DMS53 (cell line): ENCODE results near the gene TBCCD1.
"Not testable (repeated sequence)": the region's sequence is repeated elsewhere in the genome, so short reads cannot be mapped to it uniquely, and the experiment has no call there.

Experiments used
- DNase-seq: peaks from one replicate; lab custom pipeline; 2025; lab: John Stamatoyannopoulos, UW

Gene TBCCD1

GRCh38 chr3:186520431-186520830, 46.7 kb downstream of the TBCCD1 start:
- DNase-seq, result no peak

DNA sequence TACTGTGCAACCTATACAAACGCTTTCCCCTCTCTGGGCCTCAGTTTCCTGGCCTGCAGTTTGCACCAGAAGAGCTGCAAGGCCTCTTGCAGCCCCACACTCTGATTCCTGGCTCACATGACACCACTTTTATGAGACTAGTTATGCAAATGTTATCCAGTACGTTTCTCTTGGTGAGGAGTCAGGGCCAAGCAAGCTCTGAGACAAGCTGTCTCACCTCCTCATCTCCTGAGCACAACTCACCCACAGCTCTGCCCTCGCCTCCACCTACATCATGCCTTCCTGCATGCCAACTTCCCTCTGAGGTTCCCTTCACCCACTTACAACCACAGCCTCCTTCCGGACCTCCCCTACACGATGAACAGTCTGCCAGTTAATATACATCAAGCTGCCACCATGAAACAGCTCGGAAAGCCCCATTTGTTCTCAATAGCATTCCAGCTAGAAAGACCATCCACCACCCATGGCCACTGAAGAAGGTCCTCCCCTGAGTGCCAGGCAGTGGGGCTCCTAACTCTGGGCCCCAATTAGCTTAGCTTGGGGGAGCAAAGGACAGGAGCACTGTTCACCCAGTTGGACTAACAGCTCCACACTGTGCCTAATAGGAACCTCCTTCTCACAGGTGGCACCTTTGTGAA, 48.0 kb downstream of the TBCCD1 start:
- DNase-seq, result no peak

GRCh38 chr3:186517218-186517617, 49.9 kb downstream of the TBCCD1 start:
- no peak for DNase-seq

DNA sequence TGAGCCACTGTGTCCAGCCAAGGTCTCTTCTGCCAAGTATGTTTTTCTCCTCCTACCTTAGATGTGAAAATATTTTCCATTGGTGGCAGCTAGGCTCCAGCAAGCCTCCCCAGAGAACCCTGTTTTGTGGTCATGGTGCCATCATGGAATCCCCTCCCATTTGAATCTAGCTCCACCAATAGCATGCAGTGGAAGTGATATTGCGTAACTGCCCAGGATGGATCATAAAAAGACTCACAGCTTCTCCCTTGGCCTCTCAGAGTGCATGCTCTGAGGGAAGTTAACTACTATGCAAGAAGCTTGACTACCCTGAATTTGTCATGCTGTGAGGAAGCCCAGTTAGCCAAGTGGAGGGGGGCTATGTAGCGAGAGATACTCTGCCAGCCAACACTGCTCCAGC, 50.5 kb downstream of the TBCCD1 start:
- DNase-seq, result no peak

DNA sequence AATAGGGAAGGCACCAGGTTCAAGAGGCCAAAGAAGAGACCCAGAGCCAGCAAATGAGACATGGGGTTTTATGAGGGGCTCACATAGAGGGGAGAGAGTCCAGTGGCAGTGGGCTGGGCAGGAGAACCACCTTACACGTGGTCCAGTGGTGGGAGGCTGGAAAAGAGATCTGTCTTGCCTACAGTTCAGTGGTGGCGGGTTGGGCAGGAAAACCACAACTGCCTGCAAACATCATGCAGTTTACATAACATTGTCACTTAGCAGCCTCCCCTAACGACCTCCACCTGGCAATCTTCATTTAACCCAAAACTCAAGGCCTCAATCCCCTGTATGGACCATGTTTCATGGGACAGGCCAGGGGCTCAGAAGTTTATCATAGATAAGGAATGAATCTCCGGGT, 52.0 kb downstream of the TBCCD1 start:
- no peak for DNase-seq

- DNase-seq, result peak; percentile 30
Observed at GRCh38 chr3:186514296-186515002, 52.7 kb downstream of the TBCCD1 start.

DNA sequence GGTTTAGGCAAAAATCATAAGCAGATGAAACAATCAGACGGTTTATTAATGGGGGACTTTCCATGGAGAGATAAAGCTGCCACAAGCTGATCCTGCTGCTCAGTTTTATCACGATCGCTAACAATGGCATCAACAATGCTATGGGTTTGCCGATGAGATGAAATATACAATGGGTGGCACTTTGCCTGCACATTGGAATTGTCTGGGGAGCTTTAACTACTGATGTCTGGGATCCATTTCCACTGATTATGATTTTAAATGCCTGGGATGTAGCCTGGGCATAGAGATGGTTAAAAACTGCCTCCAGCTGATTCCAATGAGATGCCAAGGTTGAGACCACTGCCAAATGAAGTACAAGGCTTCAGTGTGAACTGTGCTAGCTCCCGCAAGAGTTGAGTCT, 53.8 kb downstream of the TBCCD1 start:
- no peak for DNase-seq

DNA sequence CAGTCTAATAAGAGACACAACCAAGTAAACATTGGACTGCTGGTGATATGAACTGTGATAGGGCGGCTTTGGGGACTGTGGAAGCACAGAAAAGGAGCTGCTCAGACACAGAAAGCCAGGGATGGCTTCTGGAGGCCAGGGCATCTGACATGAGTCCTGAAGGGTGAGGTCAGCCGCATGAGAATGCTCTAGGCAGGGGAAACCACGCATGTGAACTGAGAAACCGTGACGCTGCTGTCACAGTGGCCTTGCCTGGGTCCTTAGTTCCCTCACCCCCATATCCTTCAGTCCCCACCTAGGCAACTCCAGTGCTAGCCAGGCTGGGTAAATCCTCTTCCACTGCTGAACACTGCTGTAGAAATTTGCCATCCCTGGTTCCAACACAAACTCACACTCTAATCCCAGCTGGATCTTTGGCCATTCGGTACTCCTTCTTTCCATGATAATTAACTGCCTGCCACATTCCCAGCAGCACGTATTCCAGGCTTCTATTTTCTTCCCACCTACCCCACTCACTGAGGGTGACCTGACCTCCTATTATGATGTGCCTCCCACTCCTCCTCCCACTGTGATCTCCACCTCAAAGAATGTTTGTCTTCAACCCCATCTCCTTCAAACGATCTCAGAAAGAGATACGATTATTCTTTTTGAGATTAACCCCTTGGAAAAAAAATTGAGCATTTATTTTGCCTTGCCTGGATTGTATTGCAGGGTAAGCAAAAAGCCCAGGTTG, 54.4 kb downstream of the TBCCD1 start:
- no peak for DNase-seq

DNA sequence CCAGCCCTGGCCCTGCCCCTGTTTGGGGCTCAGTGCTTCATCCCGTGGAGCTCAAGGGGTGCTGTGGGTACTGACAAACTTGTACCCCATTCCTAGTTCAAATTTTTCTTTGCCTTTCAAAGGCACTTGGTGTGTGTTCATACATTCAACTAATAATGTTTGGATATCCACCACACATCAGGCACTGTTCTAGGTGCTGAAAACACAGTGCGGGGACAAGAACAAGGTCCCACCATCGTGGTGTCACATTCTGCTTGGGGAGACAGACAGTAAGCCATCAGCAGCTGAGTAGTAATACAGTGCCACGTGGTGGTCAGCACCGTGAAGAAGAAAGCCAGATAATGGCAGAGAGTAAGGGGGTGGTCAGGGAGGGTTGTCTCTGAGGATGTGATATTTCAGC, 55.4 kb downstream of the TBCCD1 start:
- DNase-seq, result no peak

DNA sequence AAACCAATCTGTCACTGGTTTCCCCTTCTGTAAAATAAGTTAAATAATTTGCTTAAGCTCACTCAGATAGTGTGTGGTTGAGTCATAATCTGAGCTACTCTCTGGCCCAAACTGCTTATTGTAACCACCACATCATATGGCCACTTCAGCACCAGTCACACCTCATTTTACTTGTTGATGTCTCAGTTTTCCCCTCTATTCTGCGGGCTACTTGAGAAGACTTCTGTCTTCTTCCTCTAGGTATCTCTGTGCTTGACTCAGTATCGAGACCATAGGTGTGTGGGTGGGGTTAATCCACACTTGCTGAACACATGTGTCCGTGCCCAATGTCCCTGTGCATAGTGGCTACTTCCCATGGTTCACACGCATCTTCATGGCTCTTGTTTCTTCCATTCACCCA, 55.9 kb downstream of the TBCCD1 start:
- no peak for DNase-seq

DNA sequence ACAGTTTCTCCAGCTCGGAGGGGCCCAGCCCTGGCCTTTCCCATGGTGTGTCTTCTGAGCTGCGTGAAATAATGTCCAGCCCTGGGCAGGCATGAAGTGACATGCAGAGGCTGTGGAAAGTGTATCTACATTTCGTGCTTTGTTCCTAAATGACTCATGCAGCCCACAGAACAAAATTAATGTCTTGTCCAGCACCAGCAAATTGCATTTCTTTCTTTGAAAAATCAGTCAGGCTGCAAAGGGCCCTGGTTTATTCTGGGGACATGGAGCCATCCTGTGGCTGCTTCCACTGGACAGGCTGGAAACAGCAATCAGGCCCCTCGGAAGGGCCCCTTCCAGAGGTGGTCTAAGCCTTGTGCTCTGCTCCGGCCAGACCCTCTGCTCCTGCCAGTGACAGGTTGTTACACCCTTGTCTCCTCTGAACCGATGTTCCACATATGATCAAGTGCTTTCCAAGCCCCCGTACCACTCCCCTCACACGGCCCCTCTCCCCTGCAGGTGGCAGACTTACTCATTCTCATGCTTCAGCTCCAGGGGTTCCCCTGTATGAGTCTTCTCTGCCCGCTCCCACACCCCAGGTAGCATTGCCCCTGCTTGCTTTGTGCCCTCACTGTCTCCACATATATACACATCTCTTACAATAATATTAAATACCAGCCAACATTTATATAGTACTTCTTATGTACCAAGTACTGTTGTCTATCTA, 56.6 kb downstream of the TBCCD1 start:
- DNase-seq, result no peak

DNA sequence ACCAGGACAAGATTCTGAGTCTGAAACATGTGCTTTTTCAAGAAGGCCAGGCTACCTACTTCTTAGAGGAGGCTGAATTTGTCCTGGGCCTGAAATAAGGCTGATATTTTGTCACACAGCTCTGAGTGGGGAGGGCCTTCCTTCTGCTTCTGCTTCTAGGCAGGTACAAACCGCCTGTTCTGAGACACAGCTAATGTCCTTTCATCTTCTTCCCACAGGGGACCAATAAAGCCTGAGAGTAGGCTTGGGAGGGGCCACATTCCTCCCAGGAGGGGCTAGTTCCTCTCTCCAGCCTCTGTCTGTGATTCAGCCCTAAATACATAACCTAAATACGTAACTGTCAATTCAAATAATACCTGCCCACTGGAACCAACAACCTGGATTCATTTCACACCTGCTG, 57.7 kb downstream of the TBCCD1 start:
- no peak for DNase-seq

- no peak for DNase-seq
Observed at GRCh38 chr3:186506857-186507256, 60.3 kb downstream of the TBCCD1 start.

DNA sequence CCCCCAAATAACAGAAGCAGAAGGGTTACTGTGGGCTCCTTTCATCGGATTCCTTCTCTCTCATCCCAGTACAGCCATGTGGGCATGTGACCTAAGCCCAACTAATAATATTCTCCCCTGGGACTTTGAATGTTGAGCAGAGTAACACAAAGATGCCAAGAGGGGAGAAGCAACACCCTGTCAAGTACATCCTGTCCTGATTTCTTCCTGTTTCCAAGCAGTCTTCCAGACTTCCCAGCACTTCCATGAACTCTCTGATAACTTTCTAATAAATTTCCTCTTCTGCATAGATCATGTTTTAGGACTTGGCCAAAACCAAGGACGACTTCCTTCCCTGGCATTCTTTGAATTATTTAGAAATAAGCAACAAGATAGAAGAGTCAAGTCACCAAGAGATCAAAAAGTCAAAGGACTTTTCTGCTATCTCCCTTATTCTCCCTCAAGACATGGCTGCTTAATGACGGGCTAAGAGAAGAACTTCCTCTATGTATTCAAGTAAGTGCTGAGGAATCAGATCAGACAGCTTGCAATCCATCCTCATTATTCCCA, 60.9 kb downstream of the TBCCD1 start:
- DNase-seq, result no peak

DNA sequence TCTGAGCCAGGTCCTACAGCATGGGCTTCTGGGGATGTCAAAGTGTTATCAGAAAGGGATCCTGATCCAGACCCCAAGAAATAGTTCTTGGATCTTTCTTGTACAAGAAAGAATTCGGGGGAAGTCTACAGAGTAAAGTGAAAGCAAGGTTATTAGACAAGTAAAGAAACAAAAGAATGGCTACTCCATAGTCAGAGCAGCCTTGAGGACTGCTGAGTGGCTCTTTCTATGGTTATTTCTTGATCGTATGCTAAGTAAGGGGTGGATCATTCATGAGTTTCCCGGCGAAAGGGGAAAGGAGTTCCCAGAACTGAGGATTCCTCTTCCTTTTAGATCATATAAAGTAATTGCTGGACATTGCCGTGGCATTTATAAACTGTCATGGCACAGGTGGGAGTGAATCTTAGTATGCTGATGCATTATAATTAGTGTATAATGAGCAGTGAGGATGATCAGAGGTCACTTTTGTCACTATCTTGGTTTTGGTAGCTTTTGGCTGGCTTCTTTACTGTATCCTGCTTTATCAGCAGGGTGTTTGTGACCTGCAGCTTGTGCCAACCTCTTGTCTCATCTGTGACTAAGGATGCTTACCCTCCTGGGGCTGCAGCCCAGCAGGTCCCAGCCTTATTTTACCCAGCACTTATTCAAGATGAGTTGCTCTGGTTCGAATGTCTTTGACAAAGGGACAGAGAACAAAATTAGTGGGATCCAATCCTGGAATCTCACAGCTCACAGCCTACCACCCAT, 64.0 kb downstream of the TBCCD1 start:
- no peak for DNase-seq

DNA sequence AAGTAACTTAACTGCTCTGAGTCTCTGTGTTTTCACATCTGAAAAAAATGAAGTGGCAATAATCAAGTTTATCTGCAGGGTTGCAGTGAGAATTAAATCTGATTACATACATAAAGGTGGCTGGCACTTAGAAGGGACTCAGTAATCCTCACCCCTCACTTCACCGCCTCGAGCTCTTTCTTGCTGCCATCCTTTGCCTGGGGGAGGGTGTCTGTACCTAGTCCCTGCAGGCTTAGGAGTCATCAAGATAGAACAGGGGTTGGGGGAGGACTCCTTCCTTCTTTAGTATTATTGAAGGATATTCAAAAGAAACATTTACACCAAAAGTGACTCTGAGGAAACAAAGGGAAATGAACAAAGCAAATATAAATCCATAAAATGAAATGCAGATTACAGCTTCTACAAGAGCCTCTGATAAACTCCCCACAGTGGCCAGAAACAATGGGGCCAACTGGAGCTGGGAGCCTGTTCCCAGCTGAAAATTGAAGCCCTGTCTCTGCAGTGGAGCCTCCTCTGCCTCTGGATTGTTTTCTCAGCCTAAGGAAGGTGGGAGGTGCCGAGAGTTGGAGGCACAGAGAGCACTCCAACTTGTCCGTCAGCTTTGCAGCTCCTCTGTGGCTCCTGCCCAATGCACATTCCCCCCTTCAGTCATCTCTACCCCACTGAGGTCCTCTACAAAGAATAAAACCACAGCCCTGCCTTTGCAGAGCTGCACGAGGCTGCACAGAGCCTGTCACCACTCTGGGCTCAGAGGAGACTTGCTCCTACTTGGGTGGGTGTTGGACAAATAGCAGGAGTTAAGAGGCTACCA, 64.8 kb downstream of the TBCCD1 start:
- no peak for DNase-seq

GRCh38 chr3:186499949-186500348, 67.2 kb downstream of the TBCCD1 start:
- not testable (repeated sequence) for DNase-seq

- not testable (repeated sequence) for DNase-seq
Observed at GRCh38 chr3:186498022-186498421, 69.1 kb downstream of the TBCCD1 start.

GRCh38 chr3:186497608-186498007, 69.5 kb downstream of the TBCCD1 start:
- no peak for DNase-seq

DNA sequence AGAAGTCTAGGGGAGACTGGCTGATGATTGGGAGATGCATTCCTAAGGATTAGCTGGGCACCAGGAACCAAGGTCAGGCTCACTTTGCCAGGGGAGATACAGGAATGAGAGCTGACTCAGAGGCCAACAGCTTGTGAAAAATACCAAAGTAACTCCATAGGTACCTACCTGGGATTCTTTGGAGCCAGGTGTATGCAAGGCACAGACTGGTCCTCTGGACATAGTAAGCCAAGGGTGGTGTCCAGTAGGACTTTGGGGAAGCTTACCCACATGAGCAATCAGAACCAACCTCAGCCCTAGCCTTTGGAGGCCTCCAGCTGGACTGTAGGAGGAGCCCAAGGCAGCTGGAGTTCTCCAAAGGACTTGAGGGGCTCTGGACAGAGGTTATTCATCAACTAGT, 70.5 kb downstream of the TBCCD1 start:
- DNase-seq, result no peak
